Endothelial cell of umbilical vein (primary cell): Measurements from ENCODE around the gene CFAP97. TPM values are rescaled to one million over a fixed set of nuclear protein-coding genes. Genes with fewer than 3 reads are reported as not detected.

ENCODE experiments used
- BruUV-seq: library from RNA; stranded (reverse); fragments of 400-500 nt; replicated peaks from 2 replicates; lab custom pipeline; 2021; lab: Mats Ljungman, UMichigan
- CTCF ChIA-PET: fragments of 300-600, 350-600 bp; sonication (Branson Sonifier 250); formaldehyde crosslinking; loops from one replicate; lab custom pipeline; 2021; ENCODE audit warnings: antibody characterized with exemption, inconsistent platforms; lab: Charles Lee
- POLR2A ChIA-PET: fragments of 300-600, 350-600 bp; sonication (Branson Sonifier 250); formaldehyde crosslinking; loops from one replicate; lab custom pipeline; 2021; ENCODE audit warnings: antibody characterized with exemption, inconsistent platforms; lab: Charles Lee
- DNase-seq: peaks from one replicate; pipeline ENCODE4 v3.0.0-alpha.2; 2011; ENCODE audit warnings: low read depth, low spot score
- FAIRE-seq: peaks from 2 replicates; lab custom pipeline; 2011; peaks lifted over from hg19 to GRCh38; lab: Jason Lieb, UNC
- H2AFZ ChIP-seq: 2 replicates; pipeline ENCODE4 v1.6.0; 2012; ENCODE audit warnings: low read depth, low read length, control low read depth, inconsistent platforms
- H3K27ac ChIP-seq: 2 replicates; pipeline ENCODE4 v1.5.1; 2011; ENCODE audit warnings: low read depth, mild to moderate bottlenecking, control low read depth, low read length, moderate library complexity; ENCODE audit not compliant: insufficient read depth
- H3K27me3 ChIP-seq, 2 experiments: 2 replicates each; pipeline versions ENCODE4 v1.6.0 to v1.6.1; 2011; ENCODE audit warnings: low read length in 2 of 2, mixed read lengths in 1 of 2; ENCODE audit not compliant: control insufficient read depth in 2 of 2, insufficient read depth in 2 of 2
- H3K36me3 ChIP-seq, 2 experiments: 2 replicates in 1 of 2; 3 replicates in 1 of 2; pipeline ENCODE4 v1.5.1; 2011; ENCODE audit warnings: low read length in 2 of 2, mild to moderate bottlenecking in 1 of 2, moderate library complexity in 1 of 2; ENCODE audit not compliant: control insufficient read depth in 2 of 2, insufficient read depth in 2 of 2; ENCODE audit errors: extremely low read depth in 1 of 2
- H3K4me1 ChIP-seq: 3 replicates; pipeline ENCODE4 v1.5.1; 2011; ENCODE audit warnings: mild to moderate bottlenecking, low read length; ENCODE audit not compliant: control insufficient read depth, insufficient read depth; ENCODE audit errors: extremely low read depth
- H3K4me2 ChIP-seq: 2 replicates; pipeline ENCODE4 v1.6.1; 2011; ENCODE audit warnings: low read length, control low read depth, mixed read lengths; ENCODE audit not compliant: insufficient read depth
- H3K4me3 ChIP-seq, 3 experiments: fragments of 200-600 bp in 1 of 3; sonication (generic), shearing (Covaris generic) in 1 of 3; replicated peaks in 1 of 3; 2 replicates each; pipeline ENCODE4 v1.5.1; 2011 to 2016; ENCODE audit warnings: control low read depth in 3 of 3, low read length in 3 of 3, mild to moderate bottlenecking in 2 of 3, inconsistent platforms in 1 of 3, low read depth in 1 of 3, moderate library complexity in 1 of 3; ENCODE audit not compliant: insufficient read depth in 1 of 3
- H3K79me2 ChIP-seq: 2 replicates; pipeline ENCODE4 v1.6.0; 2012; ENCODE audit warnings: low read length, inconsistent platforms; ENCODE audit not compliant: control insufficient read depth, insufficient read depth
- H3K9ac ChIP-seq: replicated peaks from 2 replicates; pipeline ENCODE3; 2011; ENCODE audit warnings: low read length, control low read depth; ENCODE audit not compliant: insufficient read depth; ENCODE audit errors: extremely low read depth
- H3K9me1 ChIP-seq: replicated peaks from 3 replicates; pipeline ENCODE4 v1.6.0; 2011; ENCODE audit warnings: mild to moderate bottlenecking, low read length; ENCODE audit not compliant: control insufficient read depth, insufficient read depth; ENCODE audit errors: extremely low read depth
- H3K9me3 ChIP-seq: replicated peaks from 2 replicates; pipeline ENCODE4 v1.5.1; 2012; ENCODE audit warnings: low read length, inconsistent platforms; ENCODE audit not compliant: control insufficient read depth, insufficient read depth
- H4K20me1 ChIP-seq: replicated peaks from 2 replicates; pipeline ENCODE3; 2011; ENCODE audit warnings: mild to moderate bottlenecking, low read length; ENCODE audit not compliant: control insufficient read depth, insufficient read depth; ENCODE audit errors: extremely low read depth
- CTCF ChIP-seq, 2 donors: IDR thresholded peaks; 1 replicate in 1 of 2; 2 replicates in 1 of 2; pipeline ENCODE4 v1.5.1; 2011; ENCODE audit warnings: low read length in 2 of 2, mild to moderate bottlenecking in 2 of 2, moderate library complexity in 2 of 2, control low read depth in 1 of 2, inconsistent platforms in 1 of 2, low read depth in 1 of 2; ENCODE audit not compliant: insufficient read depth in 1 of 2; ENCODE audit errors: extremely low read depth in 1 of 2
- EZH2 ChIP-seq: IDR thresholded peaks from 2 replicates; pipeline ENCODE4 v1.6.1; 2012; ENCODE audit warnings: borderline replicate concordance, low read depth, mild to moderate bottlenecking, moderate library complexity, low read length, inconsistent platforms; ENCODE audit not compliant: severe bottlenecking
- FOS ChIP-seq: IDR thresholded peaks from 2 replicates; pipeline ENCODE4 v1.6.1; 2011; ENCODE audit warnings: mild to moderate bottlenecking, low read length, moderate library complexity, borderline replicate concordance; ENCODE audit not compliant: insufficient read depth
- GATA2 ChIP-seq: IDR thresholded peaks from 2 replicates; pipeline ENCODE4 v1.7.0; 2011; ENCODE audit warnings: low read depth, mild to moderate bottlenecking, moderate library complexity, mixed read lengths, low read length; ENCODE audit not compliant: insufficient read length, insufficient read depth
- JUN ChIP-seq: IDR thresholded peaks from 2 replicates; pipeline ENCODE4 v1.6.1; 2011; ENCODE audit warnings: borderline replicate concordance, low read depth; ENCODE audit not compliant: insufficient read length, insufficient read depth
- MAX ChIP-seq: IDR thresholded peaks from 2 replicates; pipeline ENCODE4 v1.6.1; 2011; ENCODE audit not compliant: insufficient read depth, insufficient read length
- MYC ChIP-seq: IDR thresholded peaks from one replicate; pipeline ENCODE4 v1.6.1; 2011; ENCODE audit warnings: mild to moderate bottlenecking, low read depth, low read length
- POLR2A ChIP-seq: IDR thresholded peaks from 2 replicates; pipeline ENCODE4 v1.6.1; 2012; ENCODE audit warnings: low read depth, mild to moderate bottlenecking, control low read depth, low read length
- POLR2AphosphoS5 ChIP-seq: IDR thresholded peaks from 2 replicates; pipeline ENCODE4 v1.6.1; 2012; ENCODE audit warnings: low read depth, mild to moderate bottlenecking, control low read depth, low read length, moderate library complexity; ENCODE audit not compliant: insufficient read depth
- dilution Hi-C: fragments of 300-500 bp; cut with MboI; formaldehyde crosslinking; loops from one replicate; pipeline ENCODE4 v1.15.0; 2019; ENCODE audit warnings: low sequenced_read_pairs; ENCODE audit not compliant: extremely low pct_ligation_motif_present
- intact Hi-C: fragments of 100-400 bp; cut with micrococcal nuclease; formaldehyde crosslinking; loops from one replicate; pipeline ENCODE4 v1.10.0; 2022
- polyA plus RNA-seq, 4 experiments: library from polyadenylated mRNA; depleted of rRNA in 3 of 4; stranded (reverse) in 3 of 4; unstranded in 1 of 4; fragments of >200 nt; gene quantifications; 2 replicates each; pipeline versions ENCODE4 v1.2.1 to v1.2.3, GENCODE V29; 2011 to 2012; ENCODE audit warnings: missing spikeins in 1 of 4
- total RNA-seq: library from RNA; stranded (reverse); gene quantifications from 2 replicates; pipeline ENCODE4 v1.2.3, GENCODE V29; 2021

The CFAP97 gene
- total and polyA plus RNA-seq, 2 donors (not counting 3 experiments of a cell fraction or from before 2014, with no cell fraction given) = 5.3 to 22.4 TPM

GRCh38 chr4:185249105-185249504 lies 45.3 kb upstream of the CFAP97 start:
- Histone ChIP-seq H3K9ac (no peak overlapping the region), H3K9me1 (no peaks in the 10 kb centered on the region), H3K27ac (no peak overlapping the region), H3K4me1 (peaks cover under 1% of the 10 kb centered on the region), H3K9me3 (no peaks in the 10 kb centered on the region), H3K4me3 (no peak overlapping the region), H3K79me2 (no peaks in the 10 kb centered on the region), H3K36me3 (no peaks in the 10 kb centered on the region), H2AFZ (no peak overlapping the region), H4K20me1 (no peaks in the 10 kb centered on the region), H3K4me2 (no peak overlapping the region), H3K27me3 (no peaks in the 10 kb centered on the region)
- TF ChIP-seq CTCF (IDR thresholded peaks at IDR 0.05; ENCODE audit: extremely low read depth in 1 of 2, insufficient read depth in 1 of 2, low read depth in 1 of 2, low read length in 2 of 2) (no peak), FOS (no peak), MYC (no peak), EZH2 (no peak), MAX (no peak), JUN (no peak), GATA2 (no peak), POLR2A (no peak), POLR2AphosphoS5 (no peak)
- ChIA-PET CTCF (no interaction called here), POLR2A (no interaction called here)
- no TSS peak for BruUV-seq
- dilution Hi-C loops (no loop called here), intact Hi-C loops (loop anchor here (5.0 kb wide), 1 partner anchor 37 kb away; no protein-coding TSS in a partner anchor)
- FAIRE-seq = no peak
- DNase-seq = no peak
